Large intestine (tissue), 3 donors: Measurements from ENCODE around the gene METAP1. TPM values are rescaled to one million over a fixed set of nuclear protein-coding genes. Genes with fewer than 3 reads are reported as not detected.
"Not testable (repeated sequence)": the region's sequence is repeated elsewhere in the genome, so short reads cannot be mapped to it uniquely, and the experiment has no call there.

Source experiments
- DNase-seq, 2 donors: peaks; one replicate each; pipeline versions ENCODE4 v3.0.0 to v3.0.0-alpha.2; 2013
- H3K27ac ChIP-seq: one replicate; pipeline ENCODE4 v1.5.1; 2013; ENCODE audit warnings: low read length
- H3K27me3 ChIP-seq: 2 replicates; pipeline ENCODE4 v1.6.1; 2013; ENCODE audit warnings: low read length; ENCODE audit not compliant: control insufficient read depth, insufficient read depth
- H3K36me3 ChIP-seq: 2 replicates; pipeline ENCODE4 v1.6.1; 2013; ENCODE audit warnings: low read length; ENCODE audit not compliant: control insufficient read depth, insufficient read depth
- H3K4me1 ChIP-seq: one replicate; pipeline ENCODE4 v1.6.1; 2013; ENCODE audit warnings: low read length; ENCODE audit not compliant: control insufficient read depth, insufficient read depth
- H3K4me3 ChIP-seq: one replicate; pipeline ENCODE4 v1.5.1; 2013; ENCODE audit warnings: low read length
- H3K9me3 ChIP-seq: one replicate; pipeline ENCODE4 v1.6.1; 2013; ENCODE audit warnings: mild to moderate bottlenecking, low read depth, low read length, moderate library complexity; ENCODE audit not compliant: control insufficient read depth
- WGBS: methylation state at CpG from one replicate; pipeline ENCODE4 v1.1.5; 2013; ENCODE audit warnings: low lambda C conversion rate; ENCODE audit not compliant: insufficient coverage; 5-methylcytosine and 5-hydroxymethylcytosine counted together
- polyA plus RNA-seq: library from polyadenylated mRNA; unstranded; fragments of 120-200 nt; gene quantifications from one replicate; pipeline ENCODE4 v1.2.1, GENCODE V29; 2013

Gene METAP1
- polyA plus RNA-seq, 1 donor, result 70.9 TPM

GRCh38 chr4:99038213-99038612 is 42.7 kb downstream of the METAP1 start:
- WGBS, result 100% methylated on average over 1 of the region's 1 CpG

GRCh38 chr4:99043346-99043745 is 47.8 kb downstream of the METAP1 start:
- WGBS, result no CpG with 5 or more reads among the region's 2 CpGs
- Histone ChIP-seq H3K4me3 (no peak overlapping the region), H3K36me3 (peaks cover 17% of the 10 kb centered on the region), H3K27ac (no peak overlapping the region), H3K27me3 (no peaks in the 10 kb centered on the region), H3K9me3 (no peaks in the 10 kb centered on the region), H3K4me1 (no peaks in the 10 kb centered on the region)
- DNase-seq, result no peak

More at GRCh38 chr4:99038213-99038612, 42.7 kb downstream of the METAP1 start:
- no peak overlapping the region for H3K27ac ChIP-seq
- peaks cover 6% of the 10 kb centered on the region for H3K36me3 ChIP-seq
- H3K27me3 ChIP-seq, result no peaks in the 10 kb centered on the region
- no peak for DNase-seq
- no peaks in the 10 kb centered on the region for H3K9me3 ChIP-seq
- no peaks in the 10 kb centered on the region for H3K4me1 ChIP-seq
- H3K4me3 ChIP-seq, result no peak overlapping the region

- H3K36me3 ChIP-seq, result peaks cover 52% of the 10 kb centered on the region
- no peaks in the 10 kb centered on the region for H3K27me3 ChIP-seq
- DNase-seq, result no peak
- H3K27ac ChIP-seq, result no peak overlapping the region
- no peak overlapping the region for H3K4me3 ChIP-seq
- no peaks in the 10 kb centered on the region for H3K4me1 ChIP-seq
- H3K9me3 ChIP-seq, result no peaks in the 10 kb centered on the region
- 93% methylated on average over 2 of the region's 2 CpGs for WGBS
Measured at GRCh38 chr4:99047710-99048109, 52.2 kb downstream of the METAP1 start.

- Histone ChIP-seq H3K36me3 (peaks cover 59% of the 10 kb centered on the region), H3K27ac (no peak overlapping the region), H3K27me3 (no peaks in the 10 kb centered on the region), H3K4me3 (no peak overlapping the region), H3K4me1 (no peaks in the 10 kb centered on the region), H3K9me3 (no peaks in the 10 kb centered on the region)
- DNase-seq, result no peak
Measured at GRCh38 chr4:99052902-99053301, 57.4 kb downstream of the METAP1 start.

GRCh38 chr4:99054428-99054994 is 59.0 kb downstream of the METAP1 start:
- Histone ChIP-seq H3K4me3 (no peak overlapping the region), H3K36me3 (peaks cover 53% of the 10 kb centered on the region), H3K27ac (no peak overlapping the region), H3K9me3 (no peaks in the 10 kb centered on the region), H3K4me1 (no peaks in the 10 kb centered on the region), H3K27me3 (no peaks in the 10 kb centered on the region)
- peak in 1 of 2 donors; percentile 7 for DNase-seq
- WGBS, result no CpG with 5 or more reads among the region's 3 CpGs

- no peak overlapping the region for H3K27ac ChIP-seq
- no peaks in the 10 kb centered on the region for H3K27me3 ChIP-seq
- peaks cover 33% of the 10 kb centered on the region for H3K36me3 ChIP-seq
- no peak for DNase-seq
- no peaks in the 10 kb centered on the region for H3K9me3 ChIP-seq
- WGBS, result no CpG with 5 or more reads among the region's 2 CpGs
- H3K4me3 ChIP-seq, result no peak overlapping the region
- no peaks in the 10 kb centered on the region for H3K4me1 ChIP-seq
Measured at GRCh38 chr4:99058228-99058627, 62.7 kb downstream of the METAP1 start.

- H3K4me1 ChIP-seq, result no peaks in the 10 kb centered on the region
- 100% methylated on average over 1 of the region's 1 CpG for WGBS
- no peak for DNase-seq
- no peak overlapping the region for H3K4me3 ChIP-seq
- no peak overlapping the region for H3K27ac ChIP-seq
- peaks cover 32% of the 10 kb centered on the region for H3K36me3 ChIP-seq
- no peaks in the 10 kb centered on the region for H3K27me3 ChIP-seq
- no peaks in the 10 kb centered on the region for H3K9me3 ChIP-seq
Measured at GRCh38 chr4:99059550-99059949, 64.0 kb downstream of the METAP1 start.

GRCh38 chr4:99061048-99061700 is 65.7 kb downstream of the METAP1 start:
- H3K27ac ChIP-seq, result no peak overlapping the region
- no peaks in the 10 kb centered on the region for H3K4me1 ChIP-seq
- peaks cover 32% of the 10 kb centered on the region for H3K36me3 ChIP-seq
- WGBS, result 44% methylated on average over 4 of the region's 8 CpGs
- peak; percentile 16 to 40 for DNase-seq
- no peaks in the 10 kb centered on the region for H3K27me3 ChIP-seq
- no peak overlapping the region for H3K4me3 ChIP-seq
- H3K9me3 ChIP-seq, result no peaks in the 10 kb centered on the region

GRCh38 chr4:99062120-99062519 is 66.6 kb downstream of the METAP1 start:
- Histone ChIP-seq H3K4me3 (no peak overlapping the region), H3K27ac (no peak overlapping the region), H3K27me3 (no peaks in the 10 kb centered on the region), H3K4me1 (no peaks in the 10 kb centered on the region), H3K36me3 (peaks cover 28% of the 10 kb centered on the region), H3K9me3 (no peaks in the 10 kb centered on the region)
- no peak for DNase-seq
- no CpG with 5 or more reads among the region's 4 CpGs for WGBS

GRCh38 chr4:99065521-99065920 is 70.0 kb downstream of the METAP1 start:
- H3K9me3 ChIP-seq, DNase-seq, H3K4me1 ChIP-seq, H3K27ac ChIP-seq, H3K4me3 ChIP-seq, H3K27me3 ChIP-seq: not testable (repeated sequence)
- peaks cover 20% of the 10 kb centered on the region for H3K36me3 ChIP-seq
- WGBS, result no CpG with 5 or more reads among the region's 2 CpGs

- Histone ChIP-seq H3K9me3 (no peaks in the 10 kb centered on the region), H3K27me3 (no peaks in the 10 kb centered on the region), H3K27ac (no peak overlapping the region), H3K4me1 (no peaks in the 10 kb centered on the region), H3K36me3 (peaks cover 23% of the 10 kb centered on the region), H3K4me3 (no peak overlapping the region)
- no CpG with 5 or more reads among the region's 1 CpG for WGBS
- DNase-seq, result no peak
Measured at GRCh38 chr4:99067617-99068016, 72.1 kb downstream of the METAP1 start.
